HG02970 (cell line): ENCODE results near the gene ARL15.
A peak's percentile ranks its signal among the peaks of the same experiment; 100 is the strongest.
"Not testable (repeated sequence)": the region's sequence is repeated elsewhere in the genome, so short reads cannot be mapped to it uniquely, and the experiment has no call there.

Experiments
- ATAC-seq: cut with Tn5 transposase; IDR thresholded peaks from one replicate; pipeline ENCODE4 v1.9.1; 2021; ENCODE audit warnings: mild to moderate bottlenecking, moderate library complexity, moderate number of reproducible peaks; ENCODE audit not compliant: unreplicated experiment, low FRiP score

ARL15 gene

GRCh38 chr5:54310433-54311175 is at the start of gene ARL15:
Gene ARL15 (minus strand): TSS chr5:54310573.
- ATAC-seq: peak; percentile 99

DNA sequence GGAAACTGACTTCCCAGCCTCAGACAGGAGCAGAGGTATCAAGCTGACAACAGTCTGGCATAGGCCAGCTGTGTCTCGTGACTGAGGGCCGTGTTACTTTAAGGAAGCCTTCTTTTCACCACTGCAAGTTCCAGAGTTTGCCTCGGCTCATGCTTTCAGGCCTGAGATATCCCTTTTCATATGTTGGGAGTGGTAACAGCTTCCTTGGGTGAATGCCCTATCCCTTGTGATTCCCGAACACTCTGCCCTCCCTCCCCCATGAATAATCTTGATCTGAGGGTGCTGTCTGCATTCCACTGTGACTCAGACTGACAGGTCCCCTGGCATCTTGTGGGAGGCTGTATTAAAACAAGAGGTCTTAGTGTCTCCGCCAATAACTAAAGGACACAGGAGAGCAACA is 49.7 kb upstream of the ARL15 start:
- ATAC-seq: no peak

- ATAC-seq: no peak
Measured at GRCh38 chr5:54357408-54358058, 47.2 kb upstream of the ARL15 start.

DNA sequence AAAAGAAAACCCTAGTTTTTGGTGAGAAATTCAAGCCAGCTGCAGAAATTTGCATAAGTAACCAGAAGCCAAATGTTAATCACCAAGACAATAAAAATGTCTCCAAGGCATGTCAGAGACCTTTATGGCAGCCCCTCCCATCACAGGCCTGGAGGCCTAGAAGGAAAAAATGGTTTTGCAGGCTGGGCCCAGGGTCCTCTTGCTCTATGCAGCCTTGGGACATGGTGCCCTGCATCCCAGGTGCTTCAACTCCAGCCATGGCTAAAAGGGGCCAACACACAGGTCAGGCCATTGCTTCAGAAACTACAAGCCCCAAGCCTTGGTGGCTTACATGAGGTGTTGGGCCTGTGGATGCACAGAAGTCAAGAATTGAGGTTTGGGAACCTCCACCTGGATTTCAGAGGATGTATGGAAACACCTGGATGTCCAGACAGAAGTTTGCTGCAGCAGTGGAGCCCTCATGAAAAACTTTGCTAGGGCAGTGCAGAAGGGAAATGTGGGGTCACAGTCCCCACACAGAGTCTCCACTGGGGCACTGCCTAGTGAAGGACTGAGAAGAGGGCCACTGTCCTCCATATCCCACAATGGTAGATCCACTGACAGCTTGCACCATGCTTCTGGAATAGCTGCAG is 43.7 kb upstream of the ARL15 start:
- ATAC-seq: not testable (repeated sequence)

- ATAC-seq: not testable (repeated sequence)
Measured at GRCh38 chr5:54352580-54352979, 42.2 kb upstream of the ARL15 start.

- ATAC-seq: no peak
Measured at GRCh38 chr5:54347221-54347865, 37.0 kb upstream of the ARL15 start.

- no peak for ATAC-seq
Measured at GRCh38 chr5:54344653-54345052, 34.3 kb upstream of the ARL15 start.

DNA sequence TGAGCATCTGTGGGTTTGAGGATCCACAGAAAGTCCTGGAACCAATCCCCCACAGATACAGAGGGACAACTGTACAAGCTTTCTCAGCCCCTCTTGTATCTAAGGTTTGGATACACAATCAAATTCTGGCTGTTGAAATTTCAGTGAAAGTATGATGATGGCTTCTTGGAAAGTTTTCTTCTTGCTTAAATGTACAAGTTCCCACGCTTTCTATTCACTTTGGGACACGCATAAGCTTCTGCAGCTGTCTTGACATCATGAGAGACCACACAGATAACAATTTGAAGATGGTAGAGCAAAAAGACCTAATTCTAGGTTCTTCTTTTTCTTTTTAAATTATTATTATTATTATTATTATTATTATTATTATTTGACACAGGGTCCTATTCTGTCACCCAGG is 31.6 kb upstream of the ARL15 start:
- no peak for ATAC-seq

GRCh38 chr5:54337523-54337922 is 27.1 kb upstream of the ARL15 start:
- ATAC-seq: no peak

GRCh38 chr5:54332720-54333119 is 22.3 kb upstream of the ARL15 start:
- no peak for ATAC-seq

- no peak for ATAC-seq
Measured at GRCh38 chr5:54329731-54330709, 19.6 kb upstream of the ARL15 start.

GRCh38 chr5:54326662-54327270 is 16.4 kb upstream of the ARL15 start:
- ATAC-seq: no peak

- ATAC-seq: no peak
Measured at GRCh38 chr5:54325610-54326311, 15.4 kb upstream of the ARL15 start.

GRCh38 chr5:54325272-54325609 is 14.9 kb upstream of the ARL15 start:
- no peak for ATAC-seq

DNA sequence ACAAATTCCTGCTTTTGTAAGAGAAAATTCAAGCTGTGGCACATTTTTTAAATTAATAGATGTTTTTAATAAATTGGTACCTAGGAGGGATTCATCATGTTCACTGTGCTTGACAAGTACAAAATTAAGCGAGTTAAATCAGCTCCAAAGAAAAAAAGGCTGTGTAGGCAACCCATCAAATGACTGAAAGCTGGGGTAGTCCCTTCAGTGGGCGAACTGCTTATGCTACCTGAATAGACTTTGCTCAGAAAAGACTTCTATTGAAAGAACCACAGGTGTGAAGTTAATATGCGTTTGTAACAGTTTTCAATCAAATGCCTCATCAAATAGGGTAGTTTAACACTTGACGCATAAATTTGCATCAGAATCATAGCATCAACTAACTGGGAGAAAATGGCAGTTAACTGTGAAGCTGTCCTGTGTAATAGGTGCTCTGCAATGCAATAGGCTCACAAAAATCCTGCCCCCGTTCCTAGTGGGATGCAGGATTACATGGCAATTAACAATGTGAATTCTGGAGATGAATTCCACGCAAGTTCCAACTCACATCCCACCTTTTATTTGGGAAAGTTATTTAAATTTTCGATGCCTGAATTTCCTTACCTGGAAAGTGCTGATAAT is 14.4 kb upstream of the ARL15 start:
- ATAC-seq: no peak

- no peak for ATAC-seq
Measured at GRCh38 chr5:54323495-54323894, 13.1 kb upstream of the ARL15 start.

DNA sequence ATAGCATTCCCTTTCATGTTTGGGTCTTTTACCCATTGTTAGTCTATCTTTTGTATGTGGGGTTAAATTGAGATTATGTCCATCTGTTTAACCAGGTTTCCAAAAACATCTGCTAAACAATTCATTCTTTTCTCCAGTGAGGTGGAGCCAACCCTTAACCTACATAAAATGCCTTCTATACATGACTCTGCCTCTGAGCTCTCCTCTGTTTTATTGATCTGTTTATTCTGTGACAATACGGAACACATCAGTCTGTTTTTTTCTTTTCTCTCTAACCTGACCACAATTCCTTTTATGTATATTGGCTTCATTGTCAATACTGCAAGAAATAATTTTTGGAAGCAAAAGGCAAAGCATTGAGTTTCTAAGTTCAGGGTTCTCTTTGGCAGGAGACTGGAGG is 9.9 kb upstream of the ARL15 start:
- ATAC-seq: no peak

DNA sequence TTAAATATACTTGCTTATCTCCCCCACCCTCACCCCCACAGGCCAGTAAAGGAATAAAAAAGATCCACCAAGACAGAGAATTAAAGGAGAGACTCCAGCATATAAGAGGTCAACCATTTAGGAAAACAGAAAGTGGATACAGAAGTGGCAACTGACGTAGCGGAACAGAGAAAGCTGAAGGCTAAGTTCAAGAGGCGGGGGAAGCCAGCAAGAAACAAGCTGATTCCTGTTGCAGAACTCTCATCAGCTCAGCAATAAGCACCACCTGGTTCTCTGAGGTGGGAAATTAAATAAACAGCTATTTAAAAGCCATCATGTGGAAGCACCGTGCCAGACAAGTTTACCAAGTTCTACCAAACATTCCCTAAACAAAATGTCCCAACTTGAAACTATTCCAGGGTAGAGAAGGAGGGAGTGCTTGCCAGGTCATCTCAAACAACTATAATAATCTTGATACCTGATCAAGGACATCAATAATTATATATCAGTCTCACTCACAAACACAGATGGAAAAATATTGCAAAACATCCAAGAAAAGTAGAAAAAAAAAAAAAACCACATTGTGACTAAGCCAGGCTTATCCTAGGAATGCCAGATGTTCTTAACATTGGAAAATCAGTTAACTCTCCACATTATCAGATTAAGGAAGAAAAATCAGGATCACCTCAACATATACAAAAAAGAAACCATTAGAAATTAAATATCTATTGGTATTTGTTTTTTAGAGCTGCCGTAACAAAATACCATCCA is 7.3 kb upstream of the ARL15 start:
- no peak for ATAC-seq
